Progenitor cell of endocrine pancreas (in vitro differentiated cells): Measurements from ENCODE around the gene ORC4. TPM values are rescaled to one million over a fixed set of nuclear protein-coding genes. Genes with fewer than 3 reads are reported as not detected.

ENCODE experiments used
- DNase-seq: peaks from one replicate; pipeline ENCODE4 v3.0.0; 2021; ENCODE audit warnings: low spot score; ENCODE audit not compliant: unreplicated experiment
- H3K27ac Mint-ChIP-seq: 2 replicates; pipeline ENCODE4 v1.8.0; 2021; ENCODE audit warnings: mild to moderate bottlenecking, moderate library complexity, mixed read lengths
- H3K27me3 Mint-ChIP-seq: 2 replicates; pipeline ENCODE4 v1.8.0; 2021; ENCODE audit warnings: mixed read lengths
- H3K36me3 Mint-ChIP-seq: 2 replicates; pipeline ENCODE4 v1.8.0; 2022; ENCODE audit warnings: mixed read lengths; ENCODE audit not compliant: insufficient read depth
- H3K4me1 Mint-ChIP-seq: 2 replicates; pipeline ENCODE4 v1.8.0; 2021; ENCODE audit warnings: low read depth, mixed read lengths
- H3K4me3 Mint-ChIP-seq: 2 replicates; pipeline ENCODE4 v1.8.0; 2021; ENCODE audit warnings: low read depth, mild to moderate bottlenecking, moderate library complexity, mixed read lengths
- H3K9me3 Mint-ChIP-seq: 2 replicates; pipeline ENCODE4 v1.8.0; 2021; ENCODE audit warnings: low read depth, mixed read lengths
- total RNA-seq: library from RNA; stranded (reverse); gene quantifications from 2 replicates; pipeline ENCODE4 v1.2.1, GENCODE V29; 2021
- TF ChIP-seq, protein P1 (sequence below): fragments of 200-600 bp; sonication (generic); IDR thresholded peaks from one replicate; pipeline ENCODE4 v1.5.0; 2021; ENCODE audit warnings: antibody characterized with exemption, mild to moderate bottlenecking; ENCODE audit not compliant: unreplicated experiment

The ORC4 gene
- total RNA-seq, 1 donor from 2014 or later, result 77.1 TPM

DNA sequence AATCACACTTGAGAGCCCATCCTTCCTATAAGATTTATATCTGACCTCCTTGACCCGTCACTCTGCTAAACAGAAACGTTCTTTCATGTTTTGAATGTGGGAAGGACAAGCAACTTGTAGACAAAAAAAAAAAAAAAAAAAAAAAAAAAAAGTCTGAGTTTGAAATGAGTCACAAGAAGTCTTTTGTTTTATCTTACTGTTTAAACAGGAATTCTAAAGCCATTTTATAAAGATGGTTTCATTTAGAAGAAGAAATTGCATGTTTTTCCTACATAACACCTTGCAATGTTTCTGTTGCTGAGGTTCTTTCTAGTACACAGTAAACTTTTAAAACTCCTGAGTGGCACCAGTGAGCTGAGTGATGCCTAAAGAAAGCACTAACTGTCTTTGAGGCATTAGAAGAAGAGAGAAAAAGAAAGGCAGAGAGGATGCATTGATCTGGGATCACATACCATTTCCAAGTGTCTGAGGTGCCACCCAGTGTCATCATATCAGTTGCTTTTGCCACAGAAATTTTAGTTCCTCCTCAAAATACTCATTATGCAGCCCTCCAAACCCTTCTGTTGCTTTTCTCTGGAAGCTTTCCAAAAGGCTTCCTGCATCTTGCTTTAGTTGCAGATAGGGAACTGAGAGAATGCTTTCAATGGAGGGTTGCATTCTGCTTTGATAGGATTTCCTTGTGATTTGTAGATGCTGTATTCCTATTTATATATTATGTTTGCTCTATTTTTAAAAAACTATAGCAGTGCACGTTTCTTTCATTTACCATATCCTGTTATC lies 106.6 kb downstream of the ORC4 start:
- peak overlapping the region; percentile 67 for H3K27ac Mint-ChIP-seq
- no peak overlapping the region for H3K4me3 Mint-ChIP-seq
- H3K27me3 Mint-ChIP-seq, result no peaks in the 10 kb centered on the region
- H3K9me3 Mint-ChIP-seq, result no peaks in the 10 kb centered on the region
- DNase-seq, result no peak
- peaks cover 16% of the 10 kb centered on the region for H3K36me3 Mint-ChIP-seq
- H3K4me1 Mint-ChIP-seq, result peaks cover 24% of the 10 kb centered on the region
- TF ChIP-seq, protein P1, sequence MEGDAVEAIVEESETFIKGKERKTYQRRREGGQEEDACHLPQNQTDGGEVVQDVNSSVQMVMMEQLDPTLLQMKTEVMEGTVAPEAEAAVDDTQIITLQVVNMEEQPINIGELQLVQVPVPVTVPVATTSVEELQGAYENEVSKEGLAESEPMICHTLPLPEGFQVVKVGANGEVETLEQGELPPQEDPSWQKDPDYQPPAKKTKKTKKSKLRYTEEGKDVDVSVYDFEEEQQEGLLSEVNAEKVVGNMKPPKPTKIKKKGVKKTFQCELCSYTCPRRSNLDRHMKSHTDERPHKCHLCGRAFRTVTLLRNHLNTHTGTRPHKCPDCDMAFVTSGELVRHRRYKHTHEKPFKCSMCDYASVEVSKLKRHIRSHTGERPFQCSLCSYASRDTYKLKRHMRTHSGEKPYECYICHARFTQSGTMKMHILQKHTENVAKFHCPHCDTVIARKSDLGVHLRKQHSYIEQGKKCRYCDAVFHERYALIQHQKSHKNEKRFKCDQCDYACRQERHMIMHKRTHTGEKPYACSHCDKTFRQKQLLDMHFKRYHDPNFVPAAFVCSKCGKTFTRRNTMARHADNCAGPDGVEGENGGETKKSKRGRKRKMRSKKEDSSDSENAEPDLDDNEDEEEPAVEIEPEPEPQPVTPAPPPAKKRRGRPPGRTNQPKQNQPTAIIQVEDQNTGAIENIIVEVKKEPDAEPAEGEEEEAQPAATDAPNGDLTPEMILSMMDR, result no peak

DNA sequence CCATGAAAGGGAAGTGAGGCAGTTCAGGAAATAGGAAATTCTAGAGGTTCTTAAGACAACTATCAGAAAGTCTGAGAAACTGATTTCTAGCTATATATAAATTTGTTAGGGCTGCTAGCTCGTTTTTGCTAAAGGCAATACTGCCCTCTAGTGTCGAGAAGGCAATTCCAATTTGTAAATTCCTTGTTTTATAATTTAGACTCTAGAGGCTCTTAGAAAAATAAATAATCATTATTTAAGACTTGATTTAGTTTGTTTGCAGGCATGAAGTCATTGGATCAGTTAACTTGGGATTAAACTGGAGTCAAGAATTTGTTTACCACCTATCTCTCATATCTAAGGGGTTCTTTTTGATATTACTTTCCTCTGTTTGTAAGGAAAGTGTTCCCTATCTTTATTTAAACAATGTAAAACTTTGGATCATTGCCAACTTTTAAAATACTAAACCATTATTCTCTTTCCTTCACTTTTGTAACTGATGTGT lies 109.5 kb downstream of the ORC4 start:
- TF ChIP-seq, protein P1, result peak; percentile 88
- Mint-ChIP-seq H3K36me3 (peaks cover 18% of the 10 kb centered on the region), H3K4me1 (peaks cover 24% of the 10 kb centered on the region), H3K9me3 (no peaks in the 10 kb centered on the region), H3K4me3 (no peak overlapping the region), H3K27me3 (no peaks in the 10 kb centered on the region), H3K27ac (no peak overlapping the region)
- DNase-seq, result no peak

DNA sequence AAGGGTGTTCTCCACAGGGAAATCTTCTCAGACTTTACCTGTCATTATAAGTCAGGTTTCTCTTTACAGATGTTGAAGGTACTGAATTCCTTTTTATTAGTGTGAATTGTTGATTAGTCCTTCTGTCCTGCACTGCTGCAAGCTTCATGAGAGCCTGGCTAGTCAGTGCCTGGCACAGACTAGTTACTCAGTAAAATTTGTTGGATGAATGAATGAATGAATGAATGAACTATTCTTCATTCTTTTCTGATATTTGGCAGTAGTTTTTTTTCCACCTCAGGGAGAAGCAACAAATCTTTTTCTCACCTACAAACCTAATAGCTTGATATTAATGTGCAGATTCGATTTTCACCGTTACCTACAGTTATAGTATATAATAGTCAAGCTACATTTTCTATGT lies 111.4 kb downstream of the ORC4 start:
- Mint-ChIP-seq H3K9me3 (no peaks in the 10 kb centered on the region), H3K36me3 (peaks cover 13% of the 10 kb centered on the region), H3K27ac (no peak overlapping the region), H3K27me3 (no peaks in the 10 kb centered on the region), H3K4me3 (no peak overlapping the region), H3K4me1 (peaks cover 19% of the 10 kb centered on the region)
- no peak for DNase-seq
- TF ChIP-seq, protein P1, result no peak

DNA sequence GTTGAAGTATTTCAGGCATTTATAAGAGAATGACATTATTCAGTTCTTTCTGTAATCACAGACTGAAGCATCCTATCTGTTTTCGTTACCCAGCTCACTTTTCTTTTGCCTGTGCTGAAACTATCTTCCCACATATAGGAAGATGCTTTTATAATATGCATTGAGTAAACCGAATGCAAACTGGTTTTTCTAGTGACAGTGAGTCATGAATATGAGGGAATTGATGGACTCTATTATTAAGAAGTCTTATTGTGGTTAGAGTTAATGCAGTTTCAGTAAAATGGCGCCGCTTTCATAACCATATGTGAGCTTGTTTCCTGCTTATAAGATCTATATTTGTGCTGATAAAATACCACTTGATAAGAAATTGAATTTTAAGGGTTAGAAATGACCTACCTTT lies 116.5 kb downstream of the ORC4 start:
- no peak for DNase-seq
- H3K27ac Mint-ChIP-seq, result no peak overlapping the region
- peaks cover 22% of the 10 kb centered on the region for H3K36me3 Mint-ChIP-seq
- H3K4me1 Mint-ChIP-seq, result no peaks in the 10 kb centered on the region
- H3K27me3 Mint-ChIP-seq, result no peaks in the 10 kb centered on the region
- TF ChIP-seq, protein P1, result no peak
- H3K9me3 Mint-ChIP-seq, result no peaks in the 10 kb centered on the region
- H3K4me3 Mint-ChIP-seq, result no peak overlapping the region

DNA sequence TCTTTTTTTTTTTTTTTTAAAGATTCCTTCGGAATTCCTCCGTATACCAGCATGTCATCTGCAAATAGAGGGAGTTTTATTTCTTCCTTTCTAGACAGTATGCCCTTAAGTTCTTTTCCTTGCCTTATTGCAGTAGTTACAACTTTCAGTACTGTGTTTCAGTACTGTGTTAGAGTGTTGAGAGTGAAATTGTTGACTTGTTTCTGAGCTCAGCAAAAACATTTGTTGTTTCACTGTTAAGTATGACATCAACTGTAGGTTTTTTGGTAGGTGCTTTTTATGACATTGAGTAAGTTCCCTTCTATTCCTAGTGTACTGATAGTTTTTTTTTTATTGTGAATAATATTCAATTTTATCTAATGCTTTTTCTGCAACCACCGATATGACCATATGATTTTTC lies 131.9 kb downstream of the ORC4 start:
- no peak overlapping the region for H3K27ac Mint-ChIP-seq
- DNase-seq, result no peak
- TF ChIP-seq, protein P1, result no peak
- H3K4me3 Mint-ChIP-seq, result no peak overlapping the region
- H3K9me3 Mint-ChIP-seq, result no peaks in the 10 kb centered on the region
- H3K27me3 Mint-ChIP-seq, result no peaks in the 10 kb centered on the region
- peaks cover 11% of the 10 kb centered on the region for H3K4me1 Mint-ChIP-seq
- H3K36me3 Mint-ChIP-seq, result no peaks in the 10 kb centered on the region
